Lower lobe of right lung (tissue), 2 donors: ENCODE results near the gene CRACR2A. TPM values are rescaled to one million over a fixed set of nuclear protein-coding genes. Genes with fewer than 3 reads are reported as not detected.

Source experiments
- ATAC-seq, 2 donors: fragments of 200-7000 bp; cut with Tn5 transposase; one replicate each; pipeline ENCODE4 v1.9.1; 2020 to 2022; ENCODE audit warnings: mild to moderate bottlenecking in 2 of 2, moderate library complexity in 2 of 2
- DNase-seq: peaks from one replicate; pipeline ENCODE4 v3.0.0-alpha.2; 2020
- H3K27ac ChIP-seq: fragments of 200-600 bp; one replicate; pipeline ENCODE4 v1.8.0; 2022
- H3K27me3 ChIP-seq: fragments of 200-600 bp; one replicate; pipeline ENCODE4 v1.8.0; 2022; ENCODE audit warnings: low read depth
- H3K36me3 ChIP-seq: fragments of 200-600 bp; one replicate; pipeline ENCODE4 v1.8.0; 2022; ENCODE audit warnings: mild to moderate bottlenecking
- H3K4me1 ChIP-seq: fragments of 200-600 bp; one replicate; pipeline ENCODE4 v1.8.0; 2022
- H3K4me3 ChIP-seq: fragments of 200-600 bp; one replicate; pipeline ENCODE4 v1.8.0; 2022; ENCODE audit warnings: mild to moderate bottlenecking
- H3K9me3 ChIP-seq: fragments of 200-600 bp; one replicate; pipeline ENCODE4 v1.8.0; 2022
- intact Hi-C: fragments of 100-400 bp; cut with DNase I; formaldehyde crosslinking; loops from one replicate; pipeline ENCODE4 v1.11.0; 2022
- total RNA-seq: library from RNA; stranded (reverse); fragmentation: NEBNext Ultra II Directional; extraction: Animal tissue kit (Norgen Biotek cat#: 25700); gene quantifications from one replicate; pipeline ENCODE4 v1.2.1, GENCODE V29; 2021
- TF ChIP-seq, protein P1 (sequence below): fragments of 200-600 bp; IDR thresholded peaks from one replicate; pipeline ENCODE4 v1.8.0; 2022; ENCODE audit warnings: antibody characterized with exemption, mild to moderate bottlenecking
- donor health status: DM: no; HTN: yes; CAD: no; lungs with severe emphysema.

CRACR2A gene
- total RNA-seq, 1 donor from 2014 or later: 7.9 TPM

DNA sequence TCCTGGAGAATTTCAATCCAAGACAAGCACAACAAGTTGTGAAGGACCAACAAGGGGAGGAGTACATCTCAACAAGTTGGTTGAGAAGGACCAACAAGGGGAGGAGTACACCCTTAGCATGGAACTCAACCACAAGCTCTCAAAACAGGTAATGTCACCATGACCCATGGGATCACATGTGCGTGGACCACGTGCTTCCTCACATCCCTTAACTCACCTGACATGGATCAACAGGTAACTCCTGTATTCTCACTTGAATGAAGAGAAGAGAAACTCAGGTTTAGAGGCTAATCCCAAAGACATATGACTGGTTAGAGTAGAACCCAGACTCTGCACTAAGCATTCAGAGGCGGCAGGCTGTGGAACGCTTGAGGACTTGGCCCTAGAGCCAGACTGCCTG is 6.2 kb downstream of the CRACR2A start:
- no peaks in the 10 kb centered on the region for H3K36me3 ChIP-seq
- TF ChIP-seq, protein P1, sequence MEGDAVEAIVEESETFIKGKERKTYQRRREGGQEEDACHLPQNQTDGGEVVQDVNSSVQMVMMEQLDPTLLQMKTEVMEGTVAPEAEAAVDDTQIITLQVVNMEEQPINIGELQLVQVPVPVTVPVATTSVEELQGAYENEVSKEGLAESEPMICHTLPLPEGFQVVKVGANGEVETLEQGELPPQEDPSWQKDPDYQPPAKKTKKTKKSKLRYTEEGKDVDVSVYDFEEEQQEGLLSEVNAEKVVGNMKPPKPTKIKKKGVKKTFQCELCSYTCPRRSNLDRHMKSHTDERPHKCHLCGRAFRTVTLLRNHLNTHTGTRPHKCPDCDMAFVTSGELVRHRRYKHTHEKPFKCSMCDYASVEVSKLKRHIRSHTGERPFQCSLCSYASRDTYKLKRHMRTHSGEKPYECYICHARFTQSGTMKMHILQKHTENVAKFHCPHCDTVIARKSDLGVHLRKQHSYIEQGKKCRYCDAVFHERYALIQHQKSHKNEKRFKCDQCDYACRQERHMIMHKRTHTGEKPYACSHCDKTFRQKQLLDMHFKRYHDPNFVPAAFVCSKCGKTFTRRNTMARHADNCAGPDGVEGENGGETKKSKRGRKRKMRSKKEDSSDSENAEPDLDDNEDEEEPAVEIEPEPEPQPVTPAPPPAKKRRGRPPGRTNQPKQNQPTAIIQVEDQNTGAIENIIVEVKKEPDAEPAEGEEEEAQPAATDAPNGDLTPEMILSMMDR: no peak
- intact Hi-C loops: no loop called here
- no peak for DNase-seq
- no peaks in the 10 kb centered on the region for H3K9me3 ChIP-seq
- peaks cover 4% of the 10 kb centered on the region for H3K4me1 ChIP-seq
- H3K27me3 ChIP-seq: no peaks in the 10 kb centered on the region
- no peak overlapping the region for H3K27ac ChIP-seq
- H3K4me3 ChIP-seq: no peak overlapping the region
- no peak for ATAC-seq

DNA sequence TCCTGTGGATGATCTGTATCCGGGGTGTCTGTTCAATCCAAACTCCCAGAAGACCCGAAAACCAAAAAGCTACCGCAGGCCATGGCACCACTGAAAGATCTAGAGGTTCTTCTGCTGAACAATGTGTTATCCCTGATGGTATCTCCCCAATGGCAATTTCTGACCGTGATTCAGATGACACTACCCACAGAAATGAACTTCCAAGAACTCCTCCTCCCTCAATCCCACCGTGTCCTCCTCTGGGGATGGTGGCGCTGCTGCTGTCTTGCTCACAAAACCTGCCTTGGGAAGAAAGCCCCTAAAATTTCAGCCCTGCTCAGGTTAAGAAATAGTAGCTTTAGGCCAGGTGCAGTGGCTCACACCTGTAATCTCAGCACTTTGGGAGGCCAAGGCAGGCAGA is 7.8 kb downstream of the CRACR2A start:
- no peaks in the 10 kb centered on the region for H3K4me1 ChIP-seq
- no peaks in the 10 kb centered on the region for H3K9me3 ChIP-seq
- H3K4me3 ChIP-seq: no peak overlapping the region
- TF ChIP-seq, protein P1: no peak
- H3K27me3 ChIP-seq: no peaks in the 10 kb centered on the region
- intact Hi-C loops: no loop called here
- DNase-seq (no peak), ATAC-seq (no peak)
- no peaks in the 10 kb centered on the region for H3K36me3 ChIP-seq
- no peak overlapping the region for H3K27ac ChIP-seq

DNA sequence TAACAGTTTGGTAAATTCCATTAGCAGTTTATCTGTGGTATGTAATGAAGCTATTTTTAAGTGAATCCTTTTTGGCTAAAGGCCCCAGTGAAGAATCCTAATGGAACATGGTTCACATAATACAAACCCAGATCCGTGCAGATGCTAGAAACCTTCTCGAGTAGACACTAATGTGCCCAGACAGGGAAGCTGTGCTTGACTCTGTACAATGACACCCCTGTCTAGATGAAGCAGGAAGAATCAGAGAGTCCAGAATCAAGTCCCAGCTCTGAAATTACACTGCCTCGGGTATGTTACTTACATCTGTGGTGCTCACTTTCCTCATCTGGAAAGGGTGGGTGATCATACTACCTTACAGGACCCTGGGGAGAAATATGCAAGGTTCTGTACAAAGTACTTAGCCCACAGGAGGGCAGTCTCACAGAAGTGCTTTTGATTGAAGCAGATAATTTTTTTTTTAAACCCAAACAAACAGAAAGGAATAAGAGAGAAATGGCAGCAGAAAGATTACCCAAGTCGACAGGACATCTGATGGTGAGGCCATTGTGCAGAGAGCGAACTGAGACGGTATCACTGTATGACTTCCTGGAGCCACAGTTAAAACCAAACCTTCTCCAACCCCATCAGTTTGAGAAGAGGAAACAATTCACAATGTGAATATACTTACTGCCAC is 8.5 kb downstream of the CRACR2A start:
- intact Hi-C loops: no loop called here
- ATAC-seq: no peak
- Histone ChIP-seq H3K36me3 (no peaks in the 10 kb centered on the region), H3K27me3 (no peaks in the 10 kb centered on the region), H3K4me1 (no peaks in the 10 kb centered on the region), H3K27ac (no peak overlapping the region), H3K4me3 (no peak overlapping the region), H3K9me3 (no peaks in the 10 kb centered on the region)
- TF ChIP-seq, protein P1: no peak
- no peak for DNase-seq

DNA sequence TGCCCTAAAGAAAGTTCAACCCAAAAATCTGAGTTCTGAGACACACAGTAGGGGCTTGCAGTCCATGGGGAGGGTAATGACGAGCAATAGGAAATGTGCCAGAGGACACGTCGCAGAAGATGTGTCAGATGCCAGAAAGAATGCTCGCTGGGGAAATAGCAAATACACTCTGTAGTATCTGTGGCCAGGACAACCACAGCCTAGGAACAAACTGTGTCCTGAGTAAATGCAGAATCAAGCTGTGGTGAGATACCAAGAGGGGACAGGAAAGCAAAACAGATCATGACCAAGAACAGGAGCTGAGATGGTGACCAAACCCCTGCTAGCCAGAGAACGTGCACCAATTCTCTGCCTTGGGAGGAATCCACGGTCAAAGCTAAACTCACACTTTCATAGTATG is 9.1 kb downstream of the CRACR2A start:
- no peaks in the 10 kb centered on the region for H3K9me3 ChIP-seq
- ATAC-seq (peak in 1 of 2 donors; percentile 60), DNase-seq (no peak)
- intact Hi-C loops: no loop called here
- H3K36me3 ChIP-seq: no peaks in the 10 kb centered on the region
- no peaks in the 10 kb centered on the region for H3K4me1 ChIP-seq
- H3K4me3 ChIP-seq: no peak overlapping the region
- H3K27ac ChIP-seq: no peak overlapping the region
- no peaks in the 10 kb centered on the region for H3K27me3 ChIP-seq
- TF ChIP-seq, protein P1: no peak

DNA sequence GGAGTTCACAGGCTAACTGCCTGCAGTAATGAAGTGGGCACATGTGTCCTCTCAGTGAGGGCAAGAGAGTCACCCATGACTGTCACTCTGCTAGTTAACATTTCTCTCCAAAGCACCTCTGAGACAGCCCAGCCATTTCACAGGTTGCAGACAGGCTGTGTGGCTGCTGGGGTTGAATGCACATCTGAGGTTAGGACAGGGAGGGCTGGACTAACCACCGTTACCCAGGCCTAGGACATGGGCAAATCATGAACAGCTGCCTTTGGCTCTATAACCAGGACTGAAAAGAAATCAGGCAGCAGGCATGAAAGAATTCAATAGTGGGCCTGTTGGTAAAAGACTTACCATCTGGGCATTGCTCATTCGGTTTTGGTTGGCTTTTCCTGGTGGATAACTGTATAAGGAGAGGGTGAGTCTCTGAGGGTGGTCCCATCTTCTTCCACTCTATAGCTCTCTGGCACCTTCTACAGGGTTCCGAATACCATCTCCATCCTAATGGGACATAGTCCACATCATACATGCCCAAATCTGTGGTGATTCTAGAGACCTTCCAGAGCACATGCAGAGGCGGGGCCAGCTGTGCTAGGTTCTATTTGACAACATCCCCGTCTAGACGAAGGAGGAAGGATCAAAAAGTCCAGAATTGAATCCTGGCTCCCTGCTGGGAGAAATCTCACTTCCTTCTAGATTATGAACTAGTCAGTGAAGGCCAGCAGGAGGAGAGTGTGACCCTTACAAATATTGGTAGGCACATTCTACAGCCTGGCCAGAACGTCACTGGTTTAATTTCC is 10.8 kb downstream of the CRACR2A start:
- Histone ChIP-seq H3K9me3 (no peaks in the 10 kb centered on the region), H3K27ac (no peak overlapping the region), H3K36me3 (no peaks in the 10 kb centered on the region), H3K4me3 (no peak overlapping the region), H3K27me3 (no peaks in the 10 kb centered on the region), H3K4me1 (no peaks in the 10 kb centered on the region)
- TF ChIP-seq, protein P1: no peak
- no peak for DNase-seq
- intact Hi-C loops: no loop called here
- peak in 1 of 2 donors; percentile 12 for ATAC-seq
